H1 (cell line): ENCODE measurements around the gene NEUROD4.

ENCODE experiments used
- BCL11A ChIP-seq, 2 experiments: IDR thresholded peaks; one replicate each; pipeline ENCODE4 v1.6.1; 2011; ENCODE audit warnings: low read depth in 2 of 2, low read length in 2 of 2, mild to moderate bottlenecking in 2 of 2
- CHD2 ChIP-seq: IDR thresholded peaks from 2 replicates; pipeline ENCODE4 v1.6.1; 2012; ENCODE audit warnings: low read length, improper control_type of control experiment
- CTBP2 ChIP-seq: IDR thresholded peaks from 2 replicates; pipeline ENCODE4 v1.7.0; 2011; ENCODE audit warnings: borderline replicate concordance, mild to moderate bottlenecking, moderate library complexity, mixed read lengths, low read length; ENCODE audit not compliant: insufficient read depth, insufficient read length
- EP300 ChIP-seq, 2 experiments: IDR thresholded peaks; 1 replicate in 1 of 2; 2 replicates in 1 of 2; pipeline ENCODE4 v1.6.1; 2011 to 2012; ENCODE audit warnings: low read depth in 2 of 2, low read length in 2 of 2, mild to moderate bottlenecking in 2 of 2, borderline replicate concordance in 1 of 2, inconsistent platforms in 1 of 2, moderate library complexity in 1 of 2
- EZH2 ChIP-seq: fragments of 200-600 bp; sonication (generic); IDR thresholded peaks from 2 replicates; pipeline ENCODE4 v1.7.1; 2012; ENCODE audit warnings: low read depth, mild to moderate bottlenecking, moderate library complexity, low read length, inconsistent platforms; ENCODE audit not compliant: severe bottlenecking
- HDAC2 ChIP-seq, 2 experiments: fragments of 300-600 bp in 1 of 2; sonication (generic) in 1 of 2; IDR thresholded peaks; 2 replicates each; pipeline ENCODE4 v1.6.1; 2011 to 2012; ENCODE audit warnings: low read depth in 2 of 2, low read length in 2 of 2, mild to moderate bottlenecking in 2 of 2, moderate library complexity in 2 of 2, borderline replicate concordance in 1 of 2, inconsistent platforms in 1 of 2
- POLR2A ChIP-seq, 2 experiments: IDR thresholded peaks; 1 replicate in 1 of 2; 2 replicates in 1 of 2; pipeline ENCODE4 v1.6.1; 2011; ENCODE audit warnings: low read depth in 2 of 2, low read length in 2 of 2, mild to moderate bottlenecking in 2 of 2; ENCODE audit errors: control extremely low read depth in 1 of 2
- POLR2AphosphoS5 ChIP-seq: IDR thresholded peaks from 2 replicates; pipeline ENCODE4 v1.6.1; 2011; ENCODE audit warnings: low read depth, low read length
- RFX5 ChIP-seq: IDR thresholded peaks from 2 replicates; pipeline ENCODE4 v1.6.1; 2011; ENCODE audit warnings: low read depth, low read length, improper control_type of control experiment, borderline replicate concordance
- SIRT6 ChIP-seq: IDR thresholded peaks from one replicate; pipeline ENCODE4 v1.7.1; 2012; ENCODE audit warnings: low read length, inconsistent platforms
- TBP ChIP-seq: IDR thresholded peaks from 2 replicates; pipeline ENCODE4 v1.6.1; 2011; ENCODE audit warnings: low read depth, low read length, improper control_type of control experiment
- YY1 ChIP-seq: IDR thresholded peaks from 2 replicates; pipeline ENCODE4 v1.6.1; 2011; ENCODE audit warnings: low read depth, mild to moderate bottlenecking, low read length
- TF ChIP-seq, protein P1 (sequence below), 3 experiments: IDR thresholded peaks; 1 replicate in 2 of 3; 2 replicates in 1 of 3; pipeline versions ENCODE4 v1.5.1 to v1.6.1; 2011; ENCODE audit warnings: low read length in 3 of 3, mild to moderate bottlenecking in 3 of 3, inconsistent platforms in 2 of 3, low read depth in 1 of 3, moderate library complexity in 1 of 3; ENCODE audit not compliant: insufficient read depth in 1 of 3; ENCODE audit errors: control extremely low read depth in 1 of 3

DNA sequence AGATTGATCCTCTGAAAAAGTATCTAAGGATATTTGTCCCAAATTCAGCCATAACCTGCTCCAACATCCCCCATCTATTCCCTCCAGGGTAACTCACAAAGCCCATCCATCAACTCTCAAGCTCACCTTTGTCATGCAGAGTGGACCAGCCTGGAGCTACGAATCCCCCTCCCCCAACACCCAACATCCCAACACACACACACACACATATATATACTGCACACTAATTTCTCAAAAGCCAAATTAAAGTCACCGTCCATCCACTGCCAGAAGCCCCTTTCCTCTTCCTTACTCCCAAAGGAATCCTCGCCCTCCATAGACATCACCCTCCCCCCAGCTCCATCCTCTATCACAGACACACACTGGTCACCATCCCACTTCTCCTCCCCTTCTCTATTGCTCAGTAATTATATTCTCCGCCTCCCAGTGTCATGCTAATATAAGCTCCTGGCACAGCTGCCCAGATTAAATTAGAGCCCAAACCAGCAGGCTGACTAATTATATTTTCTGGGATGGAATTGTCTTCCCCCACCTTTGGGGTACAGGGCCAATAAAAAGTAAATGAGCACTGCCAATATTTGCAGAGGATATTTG is 21.7 kb upstream of the NEUROD4 start:
- TF ChIP-seq YY1 (0 out of 2 replicates have a peak, but pooled peaks have one; percentile 12), SIRT6 (no peak), EZH2 (no peak), CTBP2 (no peak), HDAC2 (IDR thresholded peaks at IDR 0.05; ENCODE audit: borderline replicate concordance in 1 of 2, low read depth in 2 of 2, low read length in 2 of 2) (no peak), POLR2A (IDR thresholded peaks at IDR 0.05; ENCODE audit: control extremely low read depth in 1 of 2, low read depth in 2 of 2, low read length in 2 of 2) (no peak), BCL11A (IDR thresholded peaks at IDR 0.05; ENCODE audit: low read depth in 2 of 2, low read length in 2 of 2) (no peak), RFX5 (no peak), EP300 (IDR thresholded peaks at IDR 0.05; ENCODE audit: borderline replicate concordance in 1 of 2, low read depth in 2 of 2, low read length in 2 of 2) (no peak), POLR2AphosphoS5 (no peak), TBP (no peak), CHD2 (no peak)
- TF ChIP-seq, protein P1, sequence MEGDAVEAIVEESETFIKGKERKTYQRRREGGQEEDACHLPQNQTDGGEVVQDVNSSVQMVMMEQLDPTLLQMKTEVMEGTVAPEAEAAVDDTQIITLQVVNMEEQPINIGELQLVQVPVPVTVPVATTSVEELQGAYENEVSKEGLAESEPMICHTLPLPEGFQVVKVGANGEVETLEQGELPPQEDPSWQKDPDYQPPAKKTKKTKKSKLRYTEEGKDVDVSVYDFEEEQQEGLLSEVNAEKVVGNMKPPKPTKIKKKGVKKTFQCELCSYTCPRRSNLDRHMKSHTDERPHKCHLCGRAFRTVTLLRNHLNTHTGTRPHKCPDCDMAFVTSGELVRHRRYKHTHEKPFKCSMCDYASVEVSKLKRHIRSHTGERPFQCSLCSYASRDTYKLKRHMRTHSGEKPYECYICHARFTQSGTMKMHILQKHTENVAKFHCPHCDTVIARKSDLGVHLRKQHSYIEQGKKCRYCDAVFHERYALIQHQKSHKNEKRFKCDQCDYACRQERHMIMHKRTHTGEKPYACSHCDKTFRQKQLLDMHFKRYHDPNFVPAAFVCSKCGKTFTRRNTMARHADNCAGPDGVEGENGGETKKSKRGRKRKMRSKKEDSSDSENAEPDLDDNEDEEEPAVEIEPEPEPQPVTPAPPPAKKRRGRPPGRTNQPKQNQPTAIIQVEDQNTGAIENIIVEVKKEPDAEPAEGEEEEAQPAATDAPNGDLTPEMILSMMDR (IDR thresholded peaks at IDR 0.05; ENCODE audit: control extremely low read depth in 1 of 3, insufficient read depth in 1 of 3, low read depth in 1 of 3, low read length in 3 of 3), result no peak
